ENCODE results near the gene NUDC.

The NUDC gene

GRCh38 chr1:26950602-26951001, 29.1 kb downstream of the NUDC start:
- no peak for DNase-seq (ENCODE audit: extremely low read depth in 1 of 2, low read depth in 1 of 2)

DNA sequence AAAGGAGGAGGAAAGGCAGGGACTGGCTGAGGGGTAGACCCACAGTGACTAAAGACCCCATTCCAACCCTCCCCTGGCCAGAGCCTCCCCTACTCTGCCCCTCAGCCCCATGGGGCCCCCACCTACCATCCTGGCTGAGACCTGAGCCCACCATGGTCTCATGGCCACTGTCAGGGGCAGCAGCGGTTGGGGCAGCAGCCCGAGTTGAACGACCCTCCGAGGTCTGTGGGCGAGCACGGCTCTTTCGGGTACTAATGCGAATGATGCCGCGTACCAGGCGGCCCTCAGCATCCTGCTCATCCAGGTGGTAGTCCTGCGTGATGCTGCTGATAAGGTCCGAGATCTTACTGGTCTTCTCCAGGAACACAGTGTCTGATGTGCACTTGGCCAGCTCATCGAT, 29.7 kb downstream of the NUDC start:
- no peak for DNase-seq (ENCODE audit: extremely low read depth in 1 of 2, low read depth in 1 of 2)

DNA sequence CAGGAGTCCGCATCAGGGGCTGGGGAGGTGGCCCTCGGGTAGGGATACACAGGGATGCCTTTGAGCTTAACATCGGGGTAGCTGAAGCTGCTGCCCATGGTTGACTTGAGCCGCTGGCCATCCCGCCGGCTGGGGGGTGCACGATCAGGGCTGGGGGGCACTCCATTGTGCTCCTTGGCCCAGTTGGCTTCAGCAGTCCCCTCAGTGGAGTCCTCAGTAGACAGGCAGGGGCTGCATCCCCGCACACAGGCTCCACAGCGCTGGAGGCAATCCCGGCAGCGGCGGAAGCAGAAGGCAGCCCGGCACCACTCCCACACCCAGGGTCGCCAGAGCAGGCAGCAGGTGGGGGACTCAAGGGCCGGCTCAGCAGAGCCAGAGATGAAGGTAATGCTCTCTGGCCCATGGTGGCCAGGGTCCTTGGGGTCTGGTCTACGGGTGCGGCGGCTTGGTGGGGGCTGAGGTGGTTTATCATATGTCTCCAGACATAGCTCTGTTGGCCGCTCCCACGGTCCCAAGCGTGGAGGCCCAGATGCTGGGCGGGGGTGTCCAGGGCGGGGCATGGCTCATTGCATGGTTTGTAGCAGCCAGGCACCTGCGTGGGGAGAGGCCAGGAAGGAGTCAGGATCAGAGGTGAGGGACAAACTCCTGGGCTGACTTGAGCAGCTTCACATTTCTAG, 30.4 kb downstream of the NUDC start:
- no peak for DNase-seq (ENCODE audit: extremely low read depth in 1 of 2, low read depth in 1 of 2)

DNA sequence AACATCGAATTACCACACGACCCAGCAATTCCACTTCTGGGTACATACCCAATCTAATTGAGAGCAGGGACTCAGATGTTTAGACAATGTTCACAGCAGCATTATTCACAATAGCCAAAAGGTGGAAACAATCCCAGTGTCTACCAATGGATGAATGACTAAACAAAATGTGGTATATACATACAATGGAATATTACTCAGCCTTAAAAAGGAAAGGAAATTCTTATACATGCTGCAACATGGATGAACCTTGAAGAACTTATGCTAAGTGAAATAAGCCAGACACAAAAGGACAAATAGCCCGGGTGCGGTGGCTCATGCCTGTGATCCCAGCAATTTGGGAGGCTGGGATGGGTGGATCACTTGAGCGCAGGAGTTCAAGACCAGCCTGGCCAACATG, 31.8 kb downstream of the NUDC start:
- DNase-seq (ENCODE audit: extremely low read depth in 1 of 2, low read depth in 1 of 2), result no peak

GRCh38 chr1:26956321-26956720, 34.8 kb downstream of the NUDC start:
- DNase-seq (ENCODE audit: extremely low read depth in 1 of 2, low read depth in 1 of 2), result no peak

DNA sequence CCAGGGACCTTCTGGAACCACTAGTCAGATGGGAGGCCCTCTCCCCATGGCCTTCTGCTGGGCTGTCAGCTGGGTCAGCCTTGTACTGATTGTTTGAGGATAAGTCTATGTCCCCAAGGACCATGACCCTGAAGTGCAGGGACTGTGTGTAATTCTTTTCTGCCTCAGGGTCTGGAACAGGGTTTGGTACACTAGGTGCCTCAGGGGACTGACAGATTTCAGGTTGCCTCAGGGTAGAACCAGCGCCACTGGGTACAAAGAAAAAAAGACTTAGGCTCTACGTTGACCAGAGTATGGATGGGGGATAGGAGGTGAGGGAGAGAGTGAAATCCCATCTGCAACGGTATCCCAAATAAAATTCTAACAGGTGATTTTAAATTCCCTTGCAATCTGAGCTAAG, 35.8 kb downstream of the NUDC start:
- no peak for DNase-seq (ENCODE audit: extremely low read depth in 1 of 2, low read depth in 1 of 2)

DNA sequence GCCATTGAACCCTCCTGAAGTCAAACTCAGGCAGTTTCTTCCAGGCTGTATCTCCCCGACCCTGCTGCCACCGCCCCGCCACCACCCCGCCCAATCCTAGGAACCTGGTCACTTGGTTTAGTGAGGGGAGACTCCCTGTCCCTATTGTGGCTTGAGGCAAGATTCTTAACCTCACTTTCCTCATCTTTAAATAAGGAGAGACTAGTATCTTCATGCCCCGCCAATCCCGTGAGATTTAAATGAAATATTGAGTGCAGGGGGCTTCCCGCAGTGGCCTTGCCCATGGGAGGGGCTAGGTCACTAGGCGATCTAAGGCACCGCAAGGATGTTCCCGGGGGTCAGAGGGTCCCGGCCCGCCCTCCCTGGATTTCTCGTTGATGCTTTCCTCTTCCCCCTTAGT, 37.7 kb downstream of the NUDC start:
- DNase-seq (ENCODE audit: extremely low read depth in 1 of 2, low read depth in 1 of 2), result no peak

- DNase-seq (ENCODE audit: extremely low read depth in 1 of 2, low read depth in 1 of 2), result no peak
Observed at GRCh38 chr1:26959722-26960624, 38.4 kb downstream of the NUDC start, which contains the start of gene KDF1. KDF1 (minus strand) TSS chr1:26960468; CDS start chr1:26952380, 8,088 bp downstream.

- no peak for DNase-seq (ENCODE audit: extremely low read depth in 1 of 2, low read depth in 1 of 2)
Observed at GRCh38 chr1:26960625-26960966, 39.1 kb downstream of the NUDC start.

GRCh38 chr1:26961826-26962225, 40.3 kb downstream of the NUDC start:
- DNase-seq (ENCODE audit: extremely low read depth in 1 of 2, low read depth in 1 of 2), result no peak

DNA sequence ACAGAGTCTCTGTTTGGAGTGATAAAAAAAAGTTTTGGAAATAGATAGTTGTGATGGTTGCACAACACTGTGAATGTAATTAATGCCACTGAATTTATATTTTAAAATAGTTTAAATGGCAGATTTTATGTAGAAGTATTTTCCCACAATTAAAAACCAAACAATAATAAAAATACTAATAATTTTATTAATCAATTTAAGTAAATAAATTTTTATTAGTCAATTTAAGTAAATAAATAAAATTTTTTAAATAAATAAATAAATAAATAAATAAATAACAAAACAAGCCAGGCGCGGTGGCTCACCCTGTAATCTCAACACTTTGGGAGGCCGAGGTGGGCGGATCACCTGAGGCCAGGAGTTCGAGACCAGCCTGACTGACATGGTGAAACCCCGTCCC, 43.7 kb downstream of the NUDC start:
- no peak for DNase-seq (ENCODE audit: extremely low read depth in 1 of 2, low read depth in 1 of 2)

GRCh38 chr1:26965628-26966027, 44.1 kb downstream of the NUDC start:
- no peak for DNase-seq (ENCODE audit: extremely low read depth in 1 of 2, low read depth in 1 of 2)

DNA sequence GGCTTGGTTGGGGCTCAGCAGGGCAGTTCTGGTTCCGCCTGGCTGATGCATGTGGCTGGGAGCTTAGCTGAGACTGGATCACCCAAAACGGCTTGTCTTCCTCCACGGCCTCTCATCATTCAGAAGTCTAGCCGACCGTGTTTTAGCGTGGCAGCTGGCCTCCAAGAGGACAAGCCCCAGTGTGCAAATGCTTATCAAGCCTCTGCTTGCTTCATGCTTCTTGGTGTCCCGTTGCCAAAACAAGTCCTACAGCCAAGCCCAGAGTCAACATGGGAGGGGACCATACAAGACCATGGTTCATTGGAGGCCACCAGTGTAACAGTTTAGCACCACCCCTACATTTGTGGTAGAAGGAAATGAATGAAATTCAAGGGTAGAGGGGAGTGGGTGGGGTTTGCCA, 49.3 kb downstream of the NUDC start:
- no peak for DNase-seq (ENCODE audit: extremely low read depth in 1 of 2, low read depth in 1 of 2)

DNA sequence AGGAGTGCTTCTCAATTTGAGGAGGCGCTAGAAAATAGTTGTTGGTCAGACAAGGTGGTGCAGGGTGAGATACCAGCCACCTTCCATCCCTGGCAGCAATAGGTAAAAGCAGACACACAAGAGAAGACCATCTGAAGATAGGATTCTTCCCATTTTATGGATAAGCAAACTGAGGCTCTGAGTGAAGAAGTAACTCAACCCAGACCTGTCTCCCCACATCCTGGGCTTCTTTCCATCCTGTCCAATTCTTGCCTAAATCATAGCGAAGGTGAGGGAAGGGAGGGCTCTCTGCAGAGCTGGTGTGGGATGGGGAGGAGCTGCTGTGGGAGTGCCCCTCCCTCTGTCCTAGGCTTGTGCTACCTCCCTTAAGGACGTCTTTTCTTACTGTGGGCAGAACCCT, 50.0 kb downstream of the NUDC start:
- DNase-seq (ENCODE audit: extremely low read depth in 1 of 2, low read depth in 1 of 2), result no peak

DNA sequence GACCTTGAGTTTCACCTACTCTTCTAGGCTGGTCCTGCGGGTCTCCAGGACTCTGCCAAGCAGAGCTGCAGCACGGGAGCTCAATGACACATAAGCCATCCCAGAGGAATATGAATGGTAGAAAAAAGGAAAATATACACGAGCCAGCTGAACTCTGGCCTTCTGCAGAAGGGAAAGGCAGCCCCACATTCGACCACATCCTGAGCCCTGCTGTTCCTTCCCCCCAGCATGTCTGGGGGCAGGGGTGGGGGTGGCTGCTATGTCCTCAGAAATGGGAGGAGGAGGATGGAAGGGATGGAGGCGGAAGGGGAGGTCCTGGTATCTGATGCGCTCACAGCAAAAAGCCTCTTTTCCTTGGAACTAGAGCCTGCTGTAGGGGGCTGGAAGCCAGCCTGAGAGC, 50.8 kb downstream of the NUDC start:
- no peak for DNase-seq (ENCODE audit: extremely low read depth in 1 of 2, low read depth in 1 of 2)

GRCh38 chr1:26972821-26973220, 51.3 kb downstream of the NUDC start:
- no peak for DNase-seq (ENCODE audit: extremely low read depth in 1 of 2, low read depth in 1 of 2)

GRCh38 chr1:26976621-26977510, 55.3 kb downstream of the NUDC start:
- DNase-seq (ENCODE audit: extremely low read depth in 1 of 2, low read depth in 1 of 2), result no peak

DNA sequence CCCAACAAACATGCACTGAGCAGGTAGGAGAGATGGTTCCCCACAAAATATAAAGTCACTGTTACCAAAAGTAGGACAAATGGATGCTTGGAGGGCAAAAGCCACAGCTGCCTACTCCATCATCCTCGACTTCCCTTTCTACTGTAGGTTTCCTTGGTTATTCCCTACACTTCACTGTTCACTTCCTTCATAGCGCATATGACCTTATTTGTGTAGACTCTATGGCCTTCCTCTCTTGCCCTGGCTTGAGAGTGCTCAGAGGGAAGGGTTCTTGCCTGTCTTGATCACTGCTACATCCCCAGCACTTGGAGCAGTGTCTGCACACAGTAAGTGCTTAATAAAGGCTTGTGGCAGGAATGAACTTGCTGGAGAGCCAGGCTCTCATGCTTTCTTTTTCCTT, 57.4 kb downstream of the NUDC start:
- no peak for DNase-seq (ENCODE audit: extremely low read depth in 1 of 2, low read depth in 1 of 2)

DNA sequence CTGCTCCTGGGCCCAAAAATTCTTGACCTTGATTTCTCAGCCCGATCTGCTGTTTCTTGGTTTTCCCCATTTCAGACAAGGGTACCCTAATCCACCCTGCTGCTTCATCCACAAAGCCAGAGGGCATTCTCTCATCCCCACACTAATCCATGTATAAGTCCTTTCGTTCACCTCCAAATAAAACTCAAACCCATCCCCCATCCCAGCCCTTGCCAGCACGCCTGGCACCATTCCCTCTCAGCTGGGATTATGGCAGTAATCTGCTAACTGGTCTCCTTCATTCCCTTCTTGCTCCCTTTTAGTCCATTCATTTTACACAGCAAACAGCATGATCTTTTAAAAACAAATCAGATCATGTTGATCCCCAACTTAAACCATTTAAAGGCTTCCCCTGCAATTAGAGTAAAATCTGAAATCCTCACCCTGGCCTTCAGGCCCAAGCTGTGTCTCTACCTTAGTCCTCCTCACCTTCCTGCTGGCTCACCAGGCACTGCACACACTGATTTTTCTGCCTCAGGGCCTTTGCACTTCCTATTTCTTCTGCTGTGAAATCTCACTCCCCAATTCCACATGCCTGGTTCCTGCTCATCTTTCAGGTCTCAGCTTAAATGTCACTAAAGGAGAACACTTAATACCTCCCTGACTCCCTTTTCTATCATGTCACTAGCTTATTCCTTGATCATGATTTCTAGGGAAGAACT, 59.8 kb downstream of the NUDC start:
- no peak for DNase-seq (ENCODE audit: extremely low read depth in 1 of 2, low read depth in 1 of 2)

DNA sequence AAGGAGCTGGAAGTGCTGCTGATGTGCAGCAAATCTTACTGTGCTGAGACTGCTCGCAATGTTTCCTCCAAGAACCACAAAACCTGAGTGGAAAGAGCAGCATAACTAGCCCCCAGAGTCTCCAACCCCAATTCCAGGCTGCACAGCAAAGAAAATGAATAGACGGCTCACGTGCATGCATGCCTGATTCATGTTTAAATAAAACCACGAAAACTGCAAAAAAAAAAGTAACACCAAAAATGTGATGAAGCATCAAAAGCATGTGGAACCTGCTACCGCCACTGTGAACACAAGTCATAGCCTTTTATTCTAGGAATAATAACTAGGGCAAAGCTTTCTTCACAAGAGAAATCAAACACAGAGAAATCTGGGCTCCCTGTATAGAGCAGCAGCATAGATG, 62.3 kb downstream of the NUDC start:
- DNase-seq (ENCODE audit: extremely low read depth in 1 of 2, low read depth in 1 of 2), result no peak

- no peak for DNase-seq (ENCODE audit: extremely low read depth in 1 of 2, low read depth in 1 of 2)
Observed at GRCh38 chr1:26984291-26984690, 62.7 kb downstream of the NUDC start.
